Activated CD4-positive, alpha-beta T cell treated with anti-CD3 and anti-CD28 coated beads, Interleukin-10, Interleukin-2, amounts not matched to agents 100 ng/mL and 50 ng/mL, durations not matched to agents 16 hours and 8 hours (primary cell): ENCODE measurements around the gene SH3BGR.
"Not testable (repeated sequence)": the region's sequence is repeated elsewhere in the genome, so short reads cannot be mapped to it uniquely, and the experiment has no call there.

Experiments used
- DNase-seq: peaks from one replicate; pipeline ENCODE4 v3.0.0-alpha.2; 2020

SH3BGR gene

GRCh38 chr21:39451332-39452206 lies at the start of gene SH3BGR:
SH3BGR (plus strand) TSS chr21:39451970; CDS start chr21:39452097, 127 bp downstream.
- DNase-seq, result no peak

DNA sequence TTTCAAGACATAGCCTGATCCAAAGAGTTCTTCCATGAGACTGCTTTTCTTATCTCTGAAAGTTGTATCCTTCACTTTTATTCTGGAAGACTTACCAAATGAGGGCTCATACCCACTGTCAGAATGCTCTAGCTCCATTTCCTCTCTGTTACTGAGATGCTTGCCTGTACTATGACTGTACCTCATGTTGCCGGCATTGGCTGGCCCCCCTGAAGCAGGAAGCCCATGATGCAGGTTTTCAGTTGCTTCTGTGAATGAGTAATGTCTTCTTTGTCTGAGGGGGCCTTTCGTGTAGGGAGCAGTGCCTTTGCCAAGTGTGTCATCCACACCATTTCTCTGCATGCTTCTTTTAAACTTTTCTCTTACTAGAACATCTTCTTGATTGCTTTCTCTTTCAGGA lies 45.7 kb upstream of the SH3BGR start:
- no peak for DNase-seq

GRCh38 chr21:39419204-39419603 lies 32.6 kb upstream of the SH3BGR start:
- DNase-seq, result not testable (repeated sequence)

GRCh38 chr21:39422527-39423241 lies 29.1 kb upstream of the SH3BGR start:
- DNase-seq, result no peak

- DNase-seq, result no peak
Observed at GRCh38 chr21:39429445-39429844, 22.3 kb upstream of the SH3BGR start.

- DNase-seq, result no peak
Observed at GRCh38 chr21:39430016-39430415, 21.8 kb upstream of the SH3BGR start.

DNA sequence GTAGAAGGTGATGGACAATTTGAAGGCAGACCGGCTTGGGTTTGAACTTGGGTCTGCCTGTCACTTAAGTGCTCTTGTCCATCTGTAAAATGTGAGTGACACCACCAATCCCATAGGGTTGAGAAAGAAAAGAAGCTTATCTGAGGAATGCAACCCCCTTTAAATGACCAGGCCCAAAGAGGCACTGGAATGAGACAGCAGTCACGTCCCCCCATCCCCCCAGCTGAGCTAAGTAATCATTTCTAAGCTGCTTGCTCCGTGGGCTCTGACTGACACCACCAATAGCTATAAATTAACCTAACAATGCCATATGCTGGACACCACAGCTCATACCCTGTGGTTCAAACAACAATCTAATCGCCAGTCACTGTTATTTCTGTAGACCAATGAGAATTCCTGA lies 21.3 kb upstream of the SH3BGR start:
- no peak for DNase-seq

GRCh38 chr21:39430954-39431353 lies 20.8 kb upstream of the SH3BGR start:
- no peak for DNase-seq

DNA sequence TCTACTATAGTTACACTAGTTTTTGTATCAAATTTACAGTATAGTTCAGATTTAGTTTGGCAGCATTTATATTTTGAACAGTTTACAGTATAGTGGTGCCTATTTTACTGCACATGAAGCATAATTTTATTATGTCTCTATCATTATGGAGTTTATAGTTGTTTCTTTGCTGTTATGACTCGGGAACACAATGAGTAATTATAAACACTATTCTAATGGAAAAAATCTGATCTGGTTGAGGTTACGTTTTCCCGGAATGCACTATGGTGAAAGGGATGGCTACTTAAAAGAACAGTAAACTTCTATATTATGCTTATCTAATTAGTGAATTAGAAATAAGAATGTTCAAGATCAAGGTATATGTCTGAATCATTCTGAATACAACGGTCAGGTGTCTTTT lies 16.8 kb upstream of the SH3BGR start:
- no peak for DNase-seq

DNA sequence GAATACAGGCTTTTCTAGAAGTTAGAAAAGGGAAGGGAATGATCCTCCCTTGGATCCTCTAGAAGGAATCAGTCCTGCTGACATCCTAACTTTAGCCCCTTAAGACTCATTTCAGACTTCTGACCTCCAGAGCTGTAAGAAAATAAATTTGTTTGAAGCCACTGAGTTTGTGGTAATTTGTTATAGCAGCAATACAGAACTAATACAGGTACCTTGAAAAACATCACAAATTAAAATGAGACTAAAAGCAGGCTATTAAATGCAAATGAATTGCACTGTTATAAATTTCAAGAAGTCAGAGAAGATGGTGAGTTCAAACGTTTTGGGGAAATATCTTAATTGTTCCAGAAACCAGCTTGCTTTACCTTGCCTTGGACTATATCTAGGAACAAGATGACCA lies 12.5 kb upstream of the SH3BGR start:
- no peak for DNase-seq

- peak; percentile 64 for DNase-seq
Observed at GRCh38 chr21:39441502-39442475, 10.0 kb upstream of the SH3BGR start.

DNA sequence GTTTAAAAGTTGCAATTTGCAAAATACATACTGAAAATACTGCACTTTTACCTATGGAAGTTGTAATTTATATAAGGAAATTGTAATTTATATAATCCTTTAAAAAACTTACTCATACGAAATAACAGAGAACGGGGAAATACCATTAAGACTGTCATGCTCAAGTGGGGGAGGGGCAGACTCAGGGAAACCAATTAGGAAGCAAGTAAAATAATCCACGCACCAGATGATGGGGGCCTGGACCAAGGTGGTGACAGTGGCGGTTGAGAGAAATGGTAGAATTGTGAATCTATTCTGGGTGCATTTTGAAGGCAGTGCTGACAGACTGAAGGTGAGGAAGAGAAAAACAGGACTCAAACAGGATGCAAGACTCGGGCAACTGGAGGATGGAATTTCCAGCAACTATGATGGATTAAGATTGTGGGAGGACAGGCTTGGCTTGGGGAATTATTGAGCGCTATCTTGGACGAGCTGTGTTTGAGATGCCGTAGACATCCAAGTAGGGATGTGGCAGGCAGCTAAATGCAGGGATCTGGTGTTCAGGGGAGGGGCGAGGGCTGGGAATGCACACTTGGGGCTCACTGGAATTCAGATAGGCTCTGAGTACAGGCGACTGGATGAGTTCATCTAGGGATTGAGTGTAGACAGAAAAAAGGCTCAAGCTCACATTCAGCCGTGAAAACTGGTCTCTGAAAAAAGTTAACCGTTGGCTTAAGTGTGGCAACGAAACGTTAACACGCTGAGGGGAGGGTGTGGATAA lies 7.2 kb upstream of the SH3BGR start:
- no peak for DNase-seq

GRCh38 chr21:39445321-39446269 lies 6.2 kb upstream of the SH3BGR start, which contains the start of gene LCA5L:
LCA5L (minus strand) TSS chr21:39445778; CDS start chr21:39428493, 17,285 bp downstream.
- peak; percentile 95 for DNase-seq

DNA sequence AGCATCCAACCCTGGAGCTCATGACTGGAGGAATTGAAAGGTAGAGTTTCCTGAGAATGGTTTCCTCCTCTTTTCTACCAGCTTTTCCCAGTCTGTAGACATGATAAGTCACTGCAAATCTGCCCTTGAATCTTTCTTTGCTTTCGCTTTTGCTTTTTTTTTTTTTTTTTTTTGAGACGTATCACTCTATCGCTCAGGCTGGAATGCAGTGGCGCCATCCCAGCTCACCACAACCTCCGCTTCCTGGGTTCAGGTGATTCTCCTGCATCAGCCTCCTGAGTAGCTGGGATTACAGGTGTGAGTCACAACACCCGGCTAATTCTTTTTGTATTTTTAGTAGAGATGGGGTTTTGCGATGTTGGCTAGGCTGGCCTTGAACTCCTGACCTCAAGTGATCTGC lies 4.5 kb upstream of the SH3BGR start:
- DNase-seq, result no peak

GRCh38 chr21:39452207-39452969 lies 618 bp downstream of the SH3BGR start:
- DNase-seq, result no peak

DNA sequence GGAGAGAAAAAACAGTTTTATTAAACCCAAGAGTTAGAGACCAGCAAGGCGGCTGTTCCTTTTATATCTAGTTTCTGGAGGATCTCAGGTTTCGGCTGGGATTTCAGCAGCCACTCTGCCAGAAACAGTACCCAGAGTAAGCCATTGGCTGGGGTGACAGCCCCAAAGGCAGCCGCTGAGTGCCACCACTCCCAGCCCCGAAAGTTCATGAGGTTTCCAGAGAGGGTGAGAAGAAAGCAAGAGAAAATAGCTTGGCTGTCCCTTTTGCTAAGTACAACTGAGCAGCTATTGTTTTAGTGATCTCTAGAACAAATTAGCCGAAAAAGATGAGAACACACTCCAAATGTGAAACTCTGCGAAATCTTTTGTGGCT lies 1.2 kb downstream of the SH3BGR start:
- DNase-seq, result no peak

- no peak for DNase-seq
Observed at GRCh38 chr21:39453571-39454179, 1.9 kb downstream of the SH3BGR start.

DNA sequence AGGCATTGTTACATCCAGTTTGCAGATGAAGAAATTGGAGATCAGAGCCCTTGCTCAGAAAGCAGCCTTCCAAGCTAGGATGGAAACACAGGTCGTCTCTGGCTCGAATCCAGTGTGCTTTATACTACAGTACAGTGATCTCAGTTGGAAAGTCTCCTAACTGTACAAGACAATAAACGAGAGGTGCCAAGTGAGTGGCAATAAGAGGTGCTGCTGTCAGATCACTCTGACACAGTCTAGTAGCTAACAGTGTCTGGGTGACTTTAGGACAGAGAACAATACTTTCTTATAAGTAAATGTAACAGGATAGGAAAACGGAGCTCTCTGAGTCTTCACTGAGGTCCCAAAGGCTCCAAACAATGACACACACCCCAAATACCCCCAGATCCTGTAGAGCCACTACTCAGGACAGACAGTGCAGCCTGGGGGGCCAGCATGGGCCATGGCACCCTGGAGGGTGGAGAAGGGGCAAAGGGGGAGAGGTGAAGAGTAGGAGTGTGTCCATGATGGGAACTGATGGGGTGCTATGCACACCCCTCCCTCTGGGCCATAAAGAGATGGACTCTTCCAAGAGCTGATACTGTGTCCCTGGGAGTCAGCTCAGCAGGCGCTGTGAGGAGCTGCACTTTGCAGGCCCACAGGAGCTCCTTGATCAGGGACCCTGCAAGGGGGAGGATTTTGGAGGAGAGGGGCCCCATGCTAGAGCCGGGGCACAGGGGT lies 3.3 kb downstream of the SH3BGR start:
- no peak for DNase-seq

DNA sequence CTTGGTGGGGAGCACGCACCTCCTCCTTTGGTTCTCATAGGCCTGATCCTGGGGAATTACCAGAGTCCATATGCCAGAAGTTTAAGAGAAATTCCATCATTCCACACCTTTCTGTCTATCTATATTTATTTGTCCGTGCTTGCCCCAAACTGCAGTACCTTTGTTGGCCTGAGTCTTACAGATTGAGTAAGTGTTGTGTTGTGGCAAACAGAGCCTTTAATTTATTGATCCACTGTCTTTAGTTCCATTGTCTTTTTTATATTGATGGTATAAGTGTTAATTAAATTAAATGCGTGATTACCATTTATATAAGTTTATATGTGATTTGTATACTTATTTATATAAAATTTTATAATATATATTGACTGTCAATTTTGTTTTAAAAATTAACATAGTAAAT lies 4.9 kb downstream of the SH3BGR start:
- no peak for DNase-seq
